ENCODE measurements around the gene PNPLA5.

GRCh38 chr22:43888740-43889139 lies 3.1 kb downstream of the PNPLA5 start:
- TF ChIP-seq POLR2AphosphoS5 (IDR thresholded peaks at IDR 0.05; ENCODE audit: low read depth) = no peak
- no peak for TF ChIP-seq GABPA (IDR thresholded peaks at IDR 0.05; ENCODE audit: low read depth)
- TF ChIP-seq, protein P1, sequence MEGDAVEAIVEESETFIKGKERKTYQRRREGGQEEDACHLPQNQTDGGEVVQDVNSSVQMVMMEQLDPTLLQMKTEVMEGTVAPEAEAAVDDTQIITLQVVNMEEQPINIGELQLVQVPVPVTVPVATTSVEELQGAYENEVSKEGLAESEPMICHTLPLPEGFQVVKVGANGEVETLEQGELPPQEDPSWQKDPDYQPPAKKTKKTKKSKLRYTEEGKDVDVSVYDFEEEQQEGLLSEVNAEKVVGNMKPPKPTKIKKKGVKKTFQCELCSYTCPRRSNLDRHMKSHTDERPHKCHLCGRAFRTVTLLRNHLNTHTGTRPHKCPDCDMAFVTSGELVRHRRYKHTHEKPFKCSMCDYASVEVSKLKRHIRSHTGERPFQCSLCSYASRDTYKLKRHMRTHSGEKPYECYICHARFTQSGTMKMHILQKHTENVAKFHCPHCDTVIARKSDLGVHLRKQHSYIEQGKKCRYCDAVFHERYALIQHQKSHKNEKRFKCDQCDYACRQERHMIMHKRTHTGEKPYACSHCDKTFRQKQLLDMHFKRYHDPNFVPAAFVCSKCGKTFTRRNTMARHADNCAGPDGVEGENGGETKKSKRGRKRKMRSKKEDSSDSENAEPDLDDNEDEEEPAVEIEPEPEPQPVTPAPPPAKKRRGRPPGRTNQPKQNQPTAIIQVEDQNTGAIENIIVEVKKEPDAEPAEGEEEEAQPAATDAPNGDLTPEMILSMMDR (IDR thresholded peaks at IDR 0.05; ENCODE audit: insufficient read depth, low read length) = no peak
- TF ChIP-seq REST (IDR thresholded peaks at IDR 0.05; ENCODE audit: insufficient replicate concordance, low read depth) = no peak

Measured in HL-60 (cell line).